Activated naive CD8-positive, alpha-beta T cell treated with anti-CD3 and anti-CD28 coated beads, Interleukin-2, amount 10 ng/mL, durations not matched to agents 7 days and 5 days (primary cell): ENCODE data around the gene CYP2W1. TPM values are rescaled to one million over a fixed set of nuclear protein-coding genes. Genes with fewer than 3 reads are reported as not detected.

Source experiments
- ATAC-seq: fragments of 150-1000 bp; cut with Tn5 transposase; one replicate; pipeline ENCODE4 v1.10.0; 2021; ENCODE audit warnings: low read depth, moderate library complexity
- POLR2A ChIA-PET: fragments of 350-600 bp; sonication (Branson Sonifier 250); formaldehyde crosslinking; loops from one replicate; lab custom pipeline; 2021; ENCODE audit warnings: antibody characterized with exemption; lab: Charles Lee
- DNase-seq: peaks from one replicate; pipeline ENCODE4 v3.0.0; 2021
- H3K27ac Mint-ChIP-seq: one replicate; pipeline ENCODE4 v1.8.0; 2022; ENCODE audit warnings: mild to moderate bottlenecking, mixed read lengths
- H3K27me3 Mint-ChIP-seq: one replicate; pipeline ENCODE4 v1.8.0; 2022; ENCODE audit warnings: mild to moderate bottlenecking, moderate library complexity, mixed read lengths
- H3K36me3 Mint-ChIP-seq: one replicate; pipeline ENCODE4 v1.8.0; 2021; ENCODE audit warnings: mild to moderate bottlenecking, mixed read lengths
- H3K4me1 Mint-ChIP-seq: one replicate; pipeline ENCODE4 v1.8.0; 2021; ENCODE audit warnings: mixed read lengths
- H3K4me3 Mint-ChIP-seq: one replicate; pipeline ENCODE4 v1.8.0; 2022; ENCODE audit warnings: mild to moderate bottlenecking, moderate library complexity, mixed read lengths
- H3K9me3 Mint-ChIP-seq: one replicate; pipeline ENCODE4 v1.8.0; 2021; ENCODE audit warnings: mixed read lengths
- total RNA-seq, 2 experiments: library from RNA; stranded (reverse); gene quantifications; one replicate each; pipeline ENCODE4 v1.2.3, GENCODE V29; 2021

The CYP2W1 gene
- total RNA-seq, 2 experiments from 2014 or later: not detected

DNA sequence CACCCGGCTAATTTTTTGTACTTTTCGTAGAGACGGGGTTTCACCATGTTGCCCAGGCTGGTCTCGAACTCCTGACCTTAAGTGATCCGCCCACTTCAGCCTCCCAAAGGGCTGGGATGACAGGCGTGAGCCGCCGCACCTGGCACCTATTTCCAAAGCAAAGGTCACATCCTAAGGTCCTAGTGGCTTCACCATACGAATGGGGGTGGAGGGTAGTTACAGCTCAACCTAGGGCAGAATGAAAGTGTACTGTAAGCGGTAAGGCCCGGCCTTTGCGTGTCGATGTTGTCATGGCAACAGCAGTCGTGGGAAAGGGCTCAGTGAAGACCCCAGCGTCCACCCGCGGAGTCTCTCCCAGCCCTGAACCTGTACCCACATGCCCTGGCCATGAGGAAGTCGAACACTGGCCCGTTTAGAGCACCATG lies 6.1 kb upstream of the CYP2W1 start:
- H3K27ac Mint-ChIP-seq: no peak overlapping the region
- peaks cover 3% of the 10 kb centered on the region for H3K36me3 Mint-ChIP-seq
- H3K4me1 Mint-ChIP-seq: peaks cover 11% of the 10 kb centered on the region
- no peak overlapping the region for H3K4me3 Mint-ChIP-seq
- ATAC-seq (no peak), DNase-seq (no peak)
- no peaks in the 10 kb centered on the region for H3K27me3 Mint-ChIP-seq
- POLR2A ChIA-PET: no interaction called here
- no peaks in the 10 kb centered on the region for H3K9me3 Mint-ChIP-seq

- POLR2A ChIA-PET: no interaction called here
- Mint-ChIP-seq H3K4me1 (peaks cover 11% of the 10 kb centered on the region), H3K9me3 (no peaks in the 10 kb centered on the region), H3K4me3 (no peak overlapping the region), H3K36me3 (no peaks in the 10 kb centered on the region), H3K27ac (no peak overlapping the region), H3K27me3 (no peaks in the 10 kb centered on the region)
- ATAC-seq (no peak), DNase-seq (no peak)
Observed at GRCh38 chr7:977326-978048, 5.5 kb upstream of the CYP2W1 start.

DNA sequence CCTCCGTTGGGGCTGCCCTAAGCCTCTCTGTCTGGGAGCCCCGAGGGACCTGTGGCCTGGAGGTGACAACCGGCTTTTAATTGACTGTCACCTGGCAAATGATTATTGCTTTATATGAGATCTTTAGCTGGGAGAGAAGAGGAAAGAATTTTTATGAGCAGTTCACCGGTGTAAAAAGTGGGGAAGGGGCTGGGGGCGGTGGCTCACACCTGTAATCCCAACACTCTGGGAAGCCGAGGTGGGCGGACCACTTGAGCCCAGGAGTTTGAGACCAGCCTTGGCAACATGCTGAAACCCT lies 5.0 kb upstream of the CYP2W1 start:
- POLR2A ChIA-PET: no interaction called here

DNA sequence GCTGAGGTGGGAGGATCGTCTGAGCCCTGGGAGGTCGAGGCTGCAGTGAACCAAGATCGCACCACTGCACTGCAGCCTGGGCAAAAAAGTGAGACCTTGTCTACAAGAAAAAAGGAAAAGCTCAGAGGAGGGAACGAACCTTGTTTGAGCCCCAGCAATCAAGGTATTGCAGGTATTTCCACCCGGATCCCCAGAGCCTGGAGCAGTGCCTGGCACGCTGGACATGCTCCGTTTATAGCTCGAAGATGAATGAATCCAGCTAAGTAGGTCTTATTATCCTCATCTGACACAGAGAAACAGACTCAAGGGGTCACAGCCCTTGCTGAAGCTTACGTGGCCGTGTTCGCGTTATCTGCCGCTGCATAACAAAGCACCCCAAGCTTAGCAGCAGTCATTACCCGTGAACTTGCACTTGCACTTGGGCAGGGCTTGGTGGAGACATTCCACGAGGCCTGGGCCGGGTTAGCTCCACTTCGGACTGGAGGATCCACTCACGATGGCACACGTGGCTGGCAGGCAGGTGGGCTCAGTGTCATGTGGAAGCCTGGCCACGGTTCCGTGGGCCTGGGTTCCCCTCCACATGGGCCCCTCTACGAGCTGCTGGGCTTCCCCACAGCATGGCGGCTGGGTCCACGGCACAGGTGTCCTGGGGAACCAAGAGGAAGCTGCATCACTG lies 4.4 kb upstream of the CYP2W1 start:
- no peaks in the 10 kb centered on the region for H3K9me3 Mint-ChIP-seq
- DNase-seq: no peak
- no peaks in the 10 kb centered on the region for H3K27me3 Mint-ChIP-seq
- POLR2A ChIA-PET: no interaction called here
- no peak for ATAC-seq
- no peak overlapping the region for H3K4me3 Mint-ChIP-seq
- H3K4me1 Mint-ChIP-seq: peaks cover 4% of the 10 kb centered on the region
- no peaks in the 10 kb centered on the region for H3K36me3 Mint-ChIP-seq
- no peak overlapping the region for H3K27ac Mint-ChIP-seq

More for the DNA sequence above, 5.0 kb upstream of the CYP2W1 start:
- Mint-ChIP-seq H3K36me3 (no peaks in the 10 kb centered on the region), H3K4me1 (peaks cover 9% of the 10 kb centered on the region), H3K27me3 (no peaks in the 10 kb centered on the region), H3K9me3 (no peaks in the 10 kb centered on the region), H3K4me3 (no peak overlapping the region), H3K27ac (no peak overlapping the region)
- ATAC-seq (no peak), DNase-seq (no peak)

GRCh38 chr7:979151-979550 lies 3.8 kb upstream of the CYP2W1 start:
- H3K36me3 Mint-ChIP-seq: no peaks in the 10 kb centered on the region
- ATAC-seq (no peak), DNase-seq (no peak)
- H3K4me3 Mint-ChIP-seq: no peak overlapping the region
- H3K27ac Mint-ChIP-seq: no peak overlapping the region
- H3K9me3 Mint-ChIP-seq: no peaks in the 10 kb centered on the region
- POLR2A ChIA-PET: no interaction called here
- H3K4me1 Mint-ChIP-seq: peaks cover 3% of the 10 kb centered on the region
- no peaks in the 10 kb centered on the region for H3K27me3 Mint-ChIP-seq

DNA sequence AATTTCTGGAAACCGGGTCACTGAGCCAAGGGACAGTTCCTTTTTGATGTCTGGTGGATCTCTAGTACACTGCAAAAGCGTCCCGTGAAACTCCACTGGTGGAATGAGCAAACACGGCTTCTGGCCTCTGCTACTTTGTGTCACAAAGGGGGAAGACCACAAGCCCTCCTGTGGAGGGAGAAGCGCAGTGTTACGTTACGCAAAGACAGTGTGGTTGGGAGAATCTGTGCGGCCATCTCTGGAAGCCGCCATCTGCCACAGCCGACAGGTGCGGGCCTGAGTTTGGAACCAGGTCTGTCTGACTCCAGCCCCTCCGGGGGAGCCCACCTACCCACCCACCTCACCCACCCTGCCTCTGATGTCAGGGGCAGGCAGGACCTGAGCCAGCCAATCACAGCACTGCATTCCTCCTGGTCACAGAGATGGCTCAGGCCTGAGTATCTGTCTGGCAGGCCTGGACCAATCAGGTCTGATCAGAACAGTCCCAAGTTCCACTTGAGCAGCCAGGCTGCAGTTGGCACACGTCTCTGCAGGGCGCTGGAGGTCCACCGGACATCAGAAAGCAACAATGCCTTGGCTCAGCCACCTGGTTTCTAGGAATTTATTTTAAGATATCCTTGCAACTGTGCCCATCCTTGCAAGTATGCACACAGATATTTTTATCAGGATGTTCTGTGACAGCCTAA lies 3.0 kb upstream of the CYP2W1 start:
- Mint-ChIP-seq H3K4me1 (no peaks in the 10 kb centered on the region), H3K27ac (no peak overlapping the region), H3K27me3 (no peaks in the 10 kb centered on the region), H3K36me3 (no peaks in the 10 kb centered on the region), H3K9me3 (no peaks in the 10 kb centered on the region), H3K4me3 (no peak overlapping the region)
- DNase-seq: no peak
- POLR2A ChIA-PET: no interaction called here
- ATAC-seq: no peak

DNA sequence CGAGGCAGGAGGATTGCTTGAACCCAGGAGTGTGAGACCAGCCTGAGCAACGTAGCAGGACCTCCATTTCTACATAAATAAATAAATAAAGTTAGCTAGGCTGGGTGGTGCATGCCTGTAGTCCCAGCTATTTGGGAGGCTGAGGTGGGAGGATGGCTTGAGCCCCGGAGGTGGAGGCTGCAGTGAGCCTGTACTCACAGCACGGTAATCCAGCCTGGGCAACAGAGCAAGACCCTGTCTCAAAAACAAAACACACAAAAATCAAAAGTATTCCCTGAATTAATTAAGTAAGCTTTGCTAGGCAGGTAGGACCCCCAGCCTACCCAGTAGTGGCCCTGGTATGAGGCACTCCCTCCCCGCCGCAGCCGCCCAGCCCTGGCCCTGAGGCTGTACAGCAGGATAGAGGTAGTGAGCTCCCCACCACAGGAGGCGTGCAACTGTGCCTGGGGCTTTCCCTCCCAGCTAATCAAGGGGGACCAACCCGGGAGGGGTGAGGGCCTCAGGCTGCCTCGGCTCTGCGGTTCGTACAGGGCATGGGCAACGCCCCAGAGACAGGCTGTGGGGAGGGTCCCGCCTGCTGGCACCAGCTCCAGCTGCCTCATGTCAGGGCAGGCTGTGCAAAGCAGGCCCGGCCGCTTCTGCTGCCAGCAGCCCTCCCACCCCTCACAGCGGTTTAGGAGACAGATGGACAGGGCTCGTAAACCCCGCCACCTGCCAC lies 1.0 kb upstream of the CYP2W1 start:
- Mint-ChIP-seq H3K27me3 (no peaks in the 10 kb centered on the region), H3K27ac (no peak overlapping the region), H3K9me3 (no peaks in the 10 kb centered on the region), H3K36me3 (no peaks in the 10 kb centered on the region), H3K4me1 (no peaks in the 10 kb centered on the region), H3K4me3 (no peak overlapping the region)
- ATAC-seq (no peak), DNase-seq (no peak)
- POLR2A ChIA-PET: no interaction called here

- H3K9me3 Mint-ChIP-seq: no peaks in the 10 kb centered on the region
- no peak overlapping the region for H3K27ac Mint-ChIP-seq
- H3K4me1 Mint-ChIP-seq: no peaks in the 10 kb centered on the region
- no peak overlapping the region for H3K4me3 Mint-ChIP-seq
- no peak for DNase-seq
- H3K27me3 Mint-ChIP-seq: no peaks in the 10 kb centered on the region
- H3K36me3 Mint-ChIP-seq: no peaks in the 10 kb centered on the region
- ATAC-seq: no peak
- POLR2A ChIA-PET: no interaction called here
Observed at GRCh38 chr7:982511-983003, 424 bp upstream of the CYP2W1 start.

DNA sequence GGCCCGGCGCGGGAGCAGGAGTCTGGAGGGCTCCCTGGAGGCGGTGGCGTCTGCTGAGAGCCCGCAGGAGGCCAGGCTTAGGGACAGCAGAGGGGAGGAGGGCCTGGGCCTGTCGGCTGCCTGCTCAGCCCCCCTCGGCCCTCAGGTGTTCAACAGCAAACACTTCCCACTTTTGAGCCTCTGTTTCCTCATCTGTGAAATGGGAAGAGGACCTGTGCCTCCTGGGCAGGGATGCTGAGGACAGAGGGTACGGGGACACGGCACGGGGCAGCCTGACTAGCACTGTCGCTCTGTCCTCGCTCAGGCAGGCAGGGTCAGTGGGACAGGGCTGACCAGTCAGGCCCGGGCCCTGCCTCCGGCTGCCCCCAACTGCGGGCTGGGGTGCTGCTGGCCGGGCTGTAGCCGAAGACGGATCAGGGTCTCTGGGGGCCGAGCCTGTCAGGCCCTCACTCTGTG lies 663 bp downstream of the CYP2W1 start:
- DNase-seq: no peak
- Mint-ChIP-seq H3K4me3 (no peak overlapping the region), H3K4me1 (no peaks in the 10 kb centered on the region), H3K27me3 (no peaks in the 10 kb centered on the region), H3K36me3 (no peaks in the 10 kb centered on the region), H3K27ac (no peak overlapping the region), H3K9me3 (no peaks in the 10 kb centered on the region)
- POLR2A ChIA-PET: interaction anchor here (0.9 kb wide), 1 partner anchor 9 kb away, joined by 3 read pairs; the partner anchor contains the start of gene COX19
- no peak for ATAC-seq

DNA sequence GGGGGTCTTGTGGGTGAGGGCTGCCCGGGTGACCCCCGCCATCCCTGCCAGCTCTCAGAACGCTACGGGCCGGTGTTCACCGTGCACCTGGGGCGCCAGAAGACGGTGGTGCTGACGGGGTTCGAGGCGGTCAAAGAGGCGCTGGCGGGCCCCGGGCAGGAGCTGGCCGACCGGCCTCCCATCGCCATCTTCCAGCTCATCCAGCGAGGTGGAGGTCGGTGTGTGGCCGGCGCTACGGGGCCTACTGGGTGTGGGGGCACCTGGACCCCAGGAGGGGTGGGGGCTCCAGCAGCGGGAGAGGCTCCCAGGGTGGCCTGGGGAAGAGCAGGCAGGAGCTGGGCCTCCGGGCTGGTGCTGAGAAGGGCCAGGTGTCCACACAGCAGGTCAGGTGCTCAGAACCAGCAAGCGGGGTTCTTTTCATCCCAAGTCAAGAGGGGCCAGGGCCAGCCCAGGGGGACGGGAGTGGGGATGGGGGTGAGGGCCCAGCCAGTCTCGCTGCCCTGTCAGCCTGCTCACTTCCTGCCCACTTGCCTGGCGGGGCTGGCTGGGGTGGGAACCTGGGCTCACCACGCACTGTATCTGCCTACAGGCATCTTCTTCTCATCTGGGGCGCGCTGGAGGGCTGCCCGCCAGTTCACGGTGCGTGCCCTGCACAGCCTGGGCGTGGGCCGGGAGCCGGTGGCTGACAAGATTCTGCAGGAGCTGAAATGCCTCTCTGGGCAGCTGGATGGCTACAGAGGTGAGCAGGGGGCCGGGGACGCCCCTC lies 1.6 kb downstream of the CYP2W1 start:
- POLR2A ChIA-PET: interaction anchor here (0.9 kb wide), 1 partner anchor 10 kb away, joined by 3 read pairs; the partner anchor contains the start of gene COX19

DNA sequence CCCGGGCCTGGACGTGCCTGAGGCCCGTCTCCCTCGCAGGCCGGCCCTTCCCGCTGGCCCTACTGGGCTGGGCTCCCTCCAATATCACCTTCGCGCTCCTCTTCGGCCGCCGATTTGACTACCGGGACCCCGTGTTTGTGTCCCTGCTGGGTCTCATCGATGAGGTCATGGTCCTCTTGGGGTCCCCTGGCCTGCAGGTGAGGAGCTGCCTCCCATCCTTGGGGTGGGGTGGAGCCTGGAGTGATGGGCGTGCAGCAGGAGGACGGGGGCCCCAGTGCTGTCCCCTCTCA lies 2.1 kb downstream of the CYP2W1 start:
- Mint-ChIP-seq H3K4me1 (no peaks in the 10 kb centered on the region), H3K27me3 (no peaks in the 10 kb centered on the region), H3K4me3 (no peak overlapping the region), H3K9me3 (no peaks in the 10 kb centered on the region), H3K27ac (no peak overlapping the region), H3K36me3 (no peaks in the 10 kb centered on the region)
- peak; percentile 26 for DNase-seq
- no peak for ATAC-seq
- POLR2A ChIA-PET: no interaction called here

More for the DNA sequence above, 1.6 kb downstream of the CYP2W1 start:
- Mint-ChIP-seq H3K36me3 (no peaks in the 10 kb centered on the region), H3K4me3 (no peak overlapping the region), H3K9me3 (no peaks in the 10 kb centered on the region), H3K4me1 (no peaks in the 10 kb centered on the region), H3K27me3 (no peaks in the 10 kb centered on the region), H3K27ac (no peak overlapping the region)
- ATAC-seq (no peak), DNase-seq (peak; percentile 27)

GRCh38 chr7:985915-986741 lies 3.1 kb downstream of the CYP2W1 start:
- Mint-ChIP-seq H3K27ac (no peak overlapping the region), H3K27me3 (no peaks in the 10 kb centered on the region), H3K4me1 (no peaks in the 10 kb centered on the region), H3K9me3 (no peaks in the 10 kb centered on the region), H3K36me3 (no peaks in the 10 kb centered on the region), H3K4me3 (no peak overlapping the region)
- no peak for ATAC-seq
- POLR2A ChIA-PET: no interaction called here
- DNase-seq: peak; percentile 24
